B cell (primary cell): Measurements from ENCODE around the gene PPM1N.

Source experiments
- CTCF ChIP-seq: fragments of 200-600 bp; IDR thresholded peaks from one replicate; pipeline ENCODE4 v1.8.0; 2022; ENCODE audit warnings: antibody characterized with exemption, mild to moderate bottlenecking
- EZH2 ChIP-seq: IDR thresholded peaks from 2 replicates; pipeline ENCODE4 v1.6.1; 2012; ENCODE audit warnings: borderline replicate concordance, low read depth, mild to moderate bottlenecking, moderate library complexity, low read length; ENCODE audit not compliant: insufficient read depth, poor library complexity, severe bottlenecking

GRCh38 chr19:45495178-45495577, 3.1 kb upstream of the PPM1N start:
- TF ChIP-seq CTCF (no peak), EZH2 (no peak)
